ENCODE data around the gene SLC49A3. TPM values are rescaled to one million over a fixed set of nuclear protein-coding genes. Genes with fewer than 3 reads are reported as not detected.

SLC49A3 gene
- total RNA-seq, 1 experiment from 2014 or later, result 5.5 TPM

- TF ChIP-seq, protein P1, sequence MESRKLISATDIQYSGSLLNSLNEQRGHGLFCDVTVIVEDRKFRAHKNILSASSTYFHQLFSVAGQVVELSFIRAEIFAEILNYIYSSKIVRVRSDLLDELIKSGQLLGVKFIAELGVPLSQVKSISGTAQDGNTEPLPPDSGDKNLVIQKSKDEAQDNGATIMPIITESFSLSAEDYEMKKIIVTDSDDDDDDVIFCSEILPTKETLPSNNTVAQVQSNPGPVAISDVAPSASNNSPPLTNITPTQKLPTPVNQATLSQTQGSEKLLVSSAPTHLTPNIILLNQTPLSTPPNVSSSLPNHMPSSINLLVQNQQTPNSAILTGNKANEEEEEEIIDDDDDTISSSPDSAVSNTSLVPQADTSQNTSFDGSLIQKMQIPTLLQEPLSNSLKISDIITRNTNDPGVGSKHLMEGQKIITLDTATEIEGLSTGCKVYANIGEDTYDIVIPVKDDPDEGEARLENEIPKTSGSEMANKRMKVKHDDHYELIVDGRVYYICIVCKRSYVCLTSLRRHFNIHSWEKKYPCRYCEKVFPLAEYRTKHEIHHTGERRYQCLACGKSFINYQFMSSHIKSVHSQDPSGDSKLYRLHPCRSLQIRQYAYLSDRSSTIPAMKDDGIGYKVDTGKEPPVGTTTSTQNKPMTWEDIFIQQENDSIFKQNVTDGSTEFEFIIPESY (IDR thresholded peaks at IDR 0.05; ENCODE audit: extremely low read depth, insufficient replicate concordance, low read length), result no peak
- TF ChIP-seq FOSL1 (IDR thresholded peaks at IDR 0.05; ENCODE audit: low read depth), result no peak
- TF ChIP-seq ZNF274 (IDR thresholded peaks at IDR 0.05; ENCODE audit: low read depth, low read length), result no peak
- no peak for TF ChIP-seq CBX3 (IDR thresholded peaks at IDR 0.05; ENCODE audit: low read depth)
- TF ChIP-seq EZH2phosphoT487 (IDR thresholded peaks at IDR 0.05; ENCODE audit: borderline replicate concordance), result no peak
- TF ChIP-seq RAD21 (IDR thresholded peaks at IDR 0.05; ENCODE audit: low read depth), result no peak
- no peak for TF ChIP-seq ZFX (IDR thresholded peaks at IDR 0.05)
- TF ChIP-seq POLR2A (IDR thresholded peaks at IDR 0.05; ENCODE audit: borderline replicate concordance, extremely low read depth, insufficient read depth, insufficient read length), result no peak
- no peak for TF ChIP-seq EGR1 (IDR thresholded peaks at IDR 0.05; ENCODE audit: low read depth)
Observed at GRCh38 chr4:708631-708933, 19.6 kb upstream of the SLC49A3 start (continued).

DNA sequence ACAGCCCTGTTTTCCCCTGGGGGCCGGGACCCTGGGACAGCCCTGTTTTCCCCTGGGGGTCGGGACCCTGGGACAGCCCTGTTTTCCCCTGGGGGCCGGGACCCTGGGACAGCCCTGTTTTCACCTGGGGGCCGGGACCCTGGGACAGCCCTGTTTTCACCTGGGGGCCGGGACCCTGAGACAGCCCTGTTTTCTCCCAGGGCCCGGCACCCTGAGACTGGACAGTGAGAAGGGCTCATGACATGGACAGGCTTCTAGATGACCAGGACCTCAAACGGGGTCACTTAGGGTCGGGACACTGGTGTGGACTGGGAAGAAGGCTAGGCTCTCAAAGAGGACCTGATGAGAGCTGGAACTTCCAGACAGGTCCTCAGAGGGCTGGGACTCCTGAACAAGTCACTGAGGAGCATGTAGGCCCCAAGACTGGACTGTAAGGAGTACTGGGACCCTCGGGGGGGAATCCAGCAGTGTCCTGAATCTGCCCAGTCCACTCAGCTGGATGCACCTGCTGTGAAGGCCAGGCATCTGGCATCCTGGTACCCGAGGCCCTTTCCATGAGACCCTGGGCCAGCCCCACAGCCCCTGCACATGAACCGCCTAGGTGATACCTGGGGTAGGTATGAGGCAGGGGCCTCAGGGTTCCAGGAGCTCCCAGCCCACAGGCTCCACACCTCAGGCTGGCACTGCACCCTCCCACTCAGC lies 19.1 kb upstream of the SLC49A3 start:
- DNase-seq (ENCODE audit: low read depth, low spot score), result no peak
- intact Hi-C loops (cut with micrococcal nuclease), result no loop called here

More for the DNA sequence above, 19.1 kb upstream of the SLC49A3 start:
- BruUV-seq (replicated peaks), result no TSS peak
- POLR2A ChIA-PET, result no interaction called here
- no peaks in the 10 kb centered on the region for H3K27me3 ChIP-seq (ENCODE audit: insufficient read depth, low read length)
- H3K27ac ChIP-seq (ENCODE audit: low read depth, low read length), result no peak overlapping the region; the same call in 1 of the 2 replicates
- H4K20me1 ChIP-seq (ENCODE audit: insufficient read depth), result no peaks in the 10 kb centered on the region
- no peaks in the 10 kb centered on the region for H3K36me3 ChIP-seq (ENCODE audit: control insufficient read depth in 1 of 2, insufficient read depth in 2 of 2, low read length in 2 of 2)
- H3K9ac ChIP-seq (ENCODE audit: low read length), result no peak overlapping the region
- H3K4me3 ChIP-seq (replicated peaks in 1 of 2; ENCODE audit: low read depth in 1 of 2, low read length in 2 of 2), result no peak overlapping the region
- peaks cover 3 to 9% of the 10 kb centered on the region in 2 experiments; a peak in 3 of 4 replicates for H3K4me1 ChIP-seq (ENCODE audit: control insufficient read depth in 1 of 2, insufficient read depth in 2 of 2, low read length in 2 of 2)
- TF ChIP-seq ZNF274 (IDR thresholded peaks at IDR 0.05; ENCODE audit: low read depth, low read length) (no peak), CTCF (IDR thresholded peaks at IDR 0.05 in 2 of 3, conservative IDR thresholded peaks at IDR 0.05 in 1 of 3; ENCODE audit: borderline replicate concordance in 1 of 3, insufficient read depth in 1 of 3, low read depth in 2 of 3, low read length in 2 of 3) (no peak), RAD21 (IDR thresholded peaks at IDR 0.05; ENCODE audit: low read depth) (no peak), CBX3 (IDR thresholded peaks at IDR 0.05; ENCODE audit: low read depth) (no peak), ELF1 (IDR thresholded peaks at IDR 0.05; ENCODE audit: borderline replicate concordance, low read depth) (no peak), FOSL1 (IDR thresholded peaks at IDR 0.05; ENCODE audit: low read depth) (no peak), ATF3 (IDR thresholded peaks at IDR 0.05) (no peak)
- TF ChIP-seq, protein P2, sequence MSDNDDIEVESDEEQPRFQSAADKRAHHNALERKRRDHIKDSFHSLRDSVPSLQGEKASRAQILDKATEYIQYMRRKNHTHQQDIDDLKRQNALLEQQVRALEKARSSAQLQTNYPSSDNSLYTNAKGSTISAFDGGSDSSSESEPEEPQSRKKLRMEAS (IDR thresholded peaks at IDR 0.05), result no peak
- H3K79me2 ChIP-seq (ENCODE audit: insufficient read depth, low read length), result peaks cover 64% of the 10 kb centered on the region
- H2AFZ ChIP-seq (ENCODE audit: low read depth, low read length, poor library complexity, severe bottlenecking), result no peak overlapping the region
- RAD21 ChIA-PET (ENCODE audit: low non-redundant PET in 1 of 2, low total read pairs in 2 of 2, uncharacterized antibody in 2 of 2, unreplicated experiment in 2 of 2), result no interaction called here
- H3K4me2 ChIP-seq (ENCODE audit: low read length), result no peak overlapping the region
- no peaks in the 10 kb centered on the region for H3K9me2 ChIP-seq (ENCODE audit: insufficient read depth)
- ATAC-seq, result no peak
- CTCF ChIA-PET, result no interaction called here
- H3K9me3 ChIP-seq (ENCODE audit: control insufficient read depth in 1 of 2, insufficient read depth in 1 of 2, low read depth in 1 of 2, low read length in 2 of 2), result no peaks in the 10 kb centered on the region

All from HCT116 (cell line).